ENCODE measurements around the gene SBSN.

Gene SBSN

GRCh38 chr19:35554076-35554475 lies 26.0 kb upstream of the SBSN start:
- DNase-seq = no peak

GRCh38 chr19:35553385-35554000 lies 25.4 kb upstream of the SBSN start:
- DNase-seq = no peak

GRCh38 chr19:35552534-35553384 lies 24.6 kb upstream of the SBSN start:
- no peak for DNase-seq

- no peak for DNase-seq
Measured at GRCh38 chr19:35551091-35551810, 23.1 kb upstream of the SBSN start.

- DNase-seq = no peak
Measured at GRCh38 chr19:35549879-35550523, 21.9 kb upstream of the SBSN start.

GRCh38 chr19:35549174-35549788 lies 21.2 kb upstream of the SBSN start:
- peak; percentile 84 for DNase-seq

GRCh38 chr19:35546532-35546931 lies 18.4 kb upstream of the SBSN start:
- no peak for DNase-seq

GRCh38 chr19:35545855-35546381 lies 17.8 kb upstream of the SBSN start:
- peak; percentile 59 for DNase-seq

GRCh38 chr19:35545001-35545854 lies 17.1 kb upstream of the SBSN start, which contains the start of gene TMEM147:
Gene TMEM147 (plus strand): TSS chr19:35545626. CDS start chr19:35545740, 114 bp downstream.
- peak; percentile 97 for DNase-seq

- DNase-seq = peak; percentile 19
Measured at GRCh38 chr19:35544110-35544802, 16.1 kb upstream of the SBSN start.

- no peak for DNase-seq
Measured at GRCh38 chr19:35543280-35544109, 15.4 kb upstream of the SBSN start.

GRCh38 chr19:35542209-35542608 lies 14.1 kb upstream of the SBSN start:
- no peak for DNase-seq

- no peak for DNase-seq
Measured at GRCh38 chr19:35540356-35540927, 12.3 kb upstream of the SBSN start.

- no peak for DNase-seq
Measured at GRCh38 chr19:35539850-35540249, 11.7 kb upstream of the SBSN start.

- no peak for DNase-seq
Measured at GRCh38 chr19:35539314-35539713, 11.2 kb upstream of the SBSN start.

- no peak for DNase-seq
Measured at GRCh38 chr19:35534803-35535480, 6.8 kb upstream of the SBSN start.

- DNase-seq = no peak
Measured at GRCh38 chr19:35533822-35534392, 5.8 kb upstream of the SBSN start.

- DNase-seq = no peak
Measured at GRCh38 chr19:35533201-35533821, 5.2 kb upstream of the SBSN start, which contains the start of gene GAPDHS. Gene GAPDHS (plus strand): TSS chr19:35533456. CDS start chr19:35533528, 72 bp downstream.

Measured in OCI-M1 (cell line).